H4 (cell line): ENCODE data around the gene MPRIP. TPM values are rescaled to one million over a fixed set of nuclear protein-coding genes. Genes with fewer than 3 reads are reported as not detected.

ENCODE experiments used
- DNase-seq: peaks from one replicate; pipeline ENCODE4 v3.0.0-alpha.2; 2015; ENCODE audit warnings: low spot score
- total RNA-seq: library from RNA; depleted of rRNA; stranded (reverse); fragments of >200 nt; shearing (Covaris generic); gene quantifications from 2 replicates; pipeline ENCODE4 v1.2.3, GENCODE V29; 2014

The MPRIP gene
- total RNA-seq, 1 experiment from 2014 or later = 99.5 TPM

DNA sequence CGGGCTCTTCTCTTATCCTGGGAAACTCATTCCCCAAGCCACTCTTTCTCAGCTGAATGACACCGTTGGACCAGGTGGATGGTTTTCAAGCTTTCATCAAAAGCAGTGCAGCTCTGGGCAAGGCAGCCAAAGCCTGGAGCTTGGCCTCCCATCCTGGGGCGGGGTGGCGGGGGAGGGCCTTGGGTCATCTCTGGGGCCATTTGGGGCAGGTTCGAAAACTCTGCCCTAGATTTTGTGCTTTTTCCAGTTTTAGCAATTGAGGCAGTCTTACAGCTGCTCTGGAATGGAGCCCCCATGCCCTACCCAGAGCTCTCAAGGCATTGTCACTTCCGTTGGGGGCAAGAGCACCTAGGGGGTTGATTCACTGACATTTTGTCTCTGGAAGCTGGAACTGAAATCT, 9.1 kb downstream of the MPRIP start:
- DNase-seq = no peak

DNA sequence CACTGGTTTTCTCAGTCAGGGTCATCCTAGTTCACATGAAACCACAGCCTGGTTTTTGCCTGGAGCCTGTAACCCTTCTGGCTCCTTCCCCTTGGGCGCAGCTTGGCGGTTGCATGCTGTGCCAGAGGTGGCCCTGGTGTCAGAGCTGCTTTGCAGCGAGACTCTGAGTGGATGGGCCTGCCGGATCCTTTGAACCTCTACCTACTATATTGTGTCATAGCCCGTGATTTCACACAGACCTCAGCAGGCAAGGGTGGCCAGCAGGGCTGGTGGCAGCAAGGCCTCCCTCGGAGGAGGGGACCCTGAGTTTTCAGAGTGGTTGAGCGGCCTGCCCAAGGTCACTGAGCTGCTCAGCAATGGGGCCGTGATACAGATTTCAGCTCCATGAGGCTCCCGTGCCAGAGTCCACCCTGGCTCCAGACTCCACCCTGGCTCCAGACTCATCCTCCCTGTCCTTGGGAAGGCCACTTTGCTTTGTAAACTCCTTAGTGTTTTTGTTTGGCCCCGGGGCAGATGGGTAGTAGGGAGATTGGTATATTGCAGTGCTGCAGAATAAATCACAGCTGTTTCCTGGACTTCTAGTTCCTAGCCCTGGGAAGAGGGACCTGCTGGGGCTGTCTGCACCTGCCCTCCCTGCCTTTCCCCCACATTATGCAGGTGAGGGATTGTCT, 9.7 kb downstream of the MPRIP start:
- peak; percentile 39 for DNase-seq

DNA sequence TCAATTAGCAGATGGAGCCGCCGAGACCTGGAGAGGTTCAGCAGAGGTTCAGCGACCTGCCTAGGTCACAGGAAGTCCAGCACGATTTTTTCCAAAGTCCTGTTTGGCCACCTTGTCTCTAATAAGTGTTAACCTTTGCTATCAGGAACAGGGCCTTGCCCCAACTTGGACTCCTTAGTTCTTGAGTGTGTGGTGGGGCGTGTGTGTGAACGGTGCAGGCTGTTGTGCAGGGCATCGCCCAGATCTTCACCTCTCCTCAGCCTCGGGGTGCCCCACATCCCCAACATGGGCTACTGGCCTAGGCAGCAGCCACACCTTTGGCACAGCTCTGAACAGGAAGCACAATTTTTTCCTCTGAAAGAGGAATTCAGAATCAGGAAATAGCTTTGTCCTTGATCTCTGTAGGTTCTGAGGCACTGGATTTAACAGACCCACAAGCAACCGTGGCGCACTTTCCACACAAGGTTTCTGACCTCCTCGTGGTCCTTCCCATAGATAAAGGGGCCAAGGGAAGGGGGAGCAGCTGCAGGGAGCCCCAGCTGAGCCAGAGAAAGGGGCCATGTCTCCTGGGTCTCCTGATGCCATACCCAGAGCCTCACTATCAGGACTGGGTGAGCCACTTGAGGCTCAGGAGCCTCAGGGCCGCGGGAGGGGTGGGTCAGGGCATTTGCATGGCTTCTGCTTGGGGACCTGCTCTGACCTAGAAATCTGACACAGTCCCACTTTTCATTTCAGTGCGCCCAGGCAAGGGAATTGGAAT, 10.4 kb downstream of the MPRIP start:
- DNase-seq = no peak

DNA sequence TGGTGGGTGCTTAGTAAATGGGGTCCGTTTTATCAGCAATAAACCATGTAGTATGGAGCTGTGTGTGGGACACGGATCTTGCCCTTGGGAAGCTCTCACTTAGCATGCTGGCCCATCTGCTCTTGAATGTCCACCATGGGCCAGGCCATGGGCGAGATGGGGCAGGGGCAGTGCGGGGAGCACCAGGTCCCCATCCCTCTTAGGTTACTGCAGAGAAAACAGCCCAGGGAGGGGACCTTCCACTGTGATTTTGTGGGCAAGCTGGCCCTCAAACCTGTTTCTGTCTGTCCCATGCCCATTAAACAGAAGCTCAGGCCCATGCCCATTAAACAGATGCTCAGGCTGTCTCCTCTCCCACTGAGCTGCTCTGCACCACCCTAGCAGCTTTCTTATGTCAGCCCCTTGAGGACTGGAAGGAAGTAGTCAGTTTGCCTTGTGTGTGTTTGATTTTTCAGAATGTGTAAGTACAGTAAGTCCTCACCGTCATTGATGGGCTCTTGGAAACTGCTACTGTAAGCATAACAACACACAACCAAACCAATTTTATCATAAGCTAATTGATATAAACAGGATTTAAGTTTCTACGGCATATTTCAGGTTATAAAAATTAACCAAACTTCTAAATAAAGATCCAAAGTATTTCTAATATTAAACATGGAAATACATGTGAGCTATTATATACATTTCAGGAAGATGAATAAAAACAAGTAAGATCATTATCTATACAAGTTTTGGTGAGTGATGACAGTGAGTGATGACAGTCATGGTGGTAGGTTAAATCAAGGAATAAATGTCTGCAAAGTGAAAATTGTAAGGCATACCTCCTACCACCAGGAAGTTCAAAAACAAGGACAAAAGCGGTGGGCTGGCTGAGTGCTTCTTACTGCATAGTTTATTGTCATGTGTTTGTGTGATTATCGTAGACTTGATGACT, 11.5 kb downstream of the MPRIP start:
- no peak for DNase-seq

DNA sequence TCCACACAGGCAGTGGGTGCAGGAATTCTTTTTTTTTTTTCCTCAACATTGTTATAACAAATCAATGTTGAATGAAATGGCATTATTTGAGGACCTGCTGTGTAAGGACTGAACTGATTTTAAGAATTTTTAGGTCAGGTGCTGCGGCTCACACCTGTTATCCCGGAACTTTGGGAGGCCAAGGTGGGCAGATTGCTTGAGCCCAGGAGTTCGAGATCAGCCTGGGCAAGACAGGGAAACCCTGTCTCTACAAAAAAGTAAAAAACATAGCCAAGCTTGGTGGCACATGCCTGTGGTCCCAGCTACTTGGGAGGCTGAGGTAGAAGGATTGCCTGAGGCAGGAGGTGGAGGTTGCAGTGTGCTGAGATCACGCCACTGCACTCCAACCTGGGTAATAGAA, 12.4 kb downstream of the MPRIP start:
- DNase-seq = no peak

DNA sequence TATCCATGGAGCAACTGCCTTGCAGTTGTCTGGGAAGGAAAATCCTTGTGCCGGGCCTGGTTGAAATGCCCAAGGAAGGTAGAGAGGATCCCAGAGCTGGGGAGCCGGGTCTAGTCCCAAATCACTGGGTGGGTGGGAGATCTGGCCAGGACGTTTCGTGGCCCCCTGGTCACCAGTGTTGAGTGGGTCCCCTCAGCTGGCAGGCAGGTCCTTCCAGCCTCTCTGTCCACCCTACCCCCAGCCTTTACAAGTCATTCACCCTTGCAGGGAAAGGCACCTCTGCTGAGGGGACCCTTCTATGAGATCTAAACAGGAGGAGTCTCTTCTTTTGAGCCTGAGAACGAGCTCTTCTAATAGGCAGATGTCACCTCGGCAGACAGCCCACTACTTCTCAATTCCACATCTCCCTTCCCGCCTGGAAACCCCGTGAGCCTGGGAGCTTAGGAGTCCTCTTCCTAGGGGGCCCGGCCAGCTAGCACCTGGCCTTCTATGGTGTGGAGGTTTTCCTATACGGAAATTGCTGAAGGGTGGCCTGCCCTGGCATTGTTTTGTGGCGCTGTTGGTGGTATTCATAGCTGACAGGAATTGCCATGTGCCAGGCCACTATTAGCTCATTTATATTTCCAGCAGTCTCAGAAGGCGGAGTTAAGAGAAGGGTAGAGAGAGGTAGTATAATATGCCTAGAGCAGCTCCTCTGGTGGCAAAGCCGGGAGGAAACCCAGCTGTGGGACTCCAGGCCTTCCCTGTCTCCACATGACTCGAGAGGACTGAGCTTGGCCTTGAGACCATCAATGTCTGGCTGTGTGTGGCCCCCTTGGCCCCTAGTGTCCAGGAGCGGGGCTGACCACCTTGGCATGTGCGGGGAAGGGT, 13.3 kb downstream of the MPRIP start:
- DNase-seq = no peak

DNA sequence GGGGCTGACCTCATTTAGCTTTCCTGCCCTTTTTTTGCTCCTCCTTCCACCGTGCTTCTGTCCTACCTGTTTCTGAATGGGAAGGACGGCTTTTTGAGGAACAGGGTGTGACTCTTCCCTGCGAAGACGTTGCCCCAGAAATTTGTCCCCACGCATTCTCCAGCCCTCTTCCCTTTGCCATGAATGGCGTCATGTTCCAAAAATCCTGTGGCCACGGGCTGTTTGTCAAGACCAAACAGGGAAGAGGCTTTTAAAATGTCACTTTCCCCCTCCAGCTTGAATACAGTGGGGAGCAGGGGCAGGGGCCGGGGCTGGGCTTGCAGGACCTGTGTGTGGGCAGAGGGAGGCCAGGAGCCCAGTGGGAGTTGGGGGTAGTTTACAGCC, 13.9 kb downstream of the MPRIP start:
- DNase-seq = no peak

DNA sequence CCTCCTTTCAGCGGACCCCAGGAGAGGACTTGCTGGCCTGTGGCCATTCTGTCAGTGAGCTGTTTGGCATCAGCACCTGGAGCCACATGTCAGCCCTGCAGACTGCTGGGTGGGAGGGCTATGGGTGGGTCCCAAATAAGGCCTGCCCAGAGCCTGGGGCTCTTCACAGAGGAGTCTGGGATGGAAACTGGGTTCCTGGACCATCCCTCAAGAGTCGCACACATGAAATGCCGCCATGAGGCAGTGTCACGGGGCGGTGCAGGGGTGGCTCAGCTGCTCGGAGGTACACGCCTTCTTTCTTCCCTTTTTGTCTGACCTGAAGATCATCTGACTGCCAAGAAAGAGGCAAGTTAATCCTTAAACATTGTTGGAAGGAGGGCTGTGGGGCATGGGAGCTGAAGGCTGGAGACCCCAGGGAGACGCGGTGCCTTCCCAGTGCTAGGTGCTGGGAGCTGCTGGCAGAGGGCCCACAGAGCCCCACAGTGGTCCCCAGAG, 14.8 kb downstream of the MPRIP start:
- no peak for DNase-seq

DNA sequence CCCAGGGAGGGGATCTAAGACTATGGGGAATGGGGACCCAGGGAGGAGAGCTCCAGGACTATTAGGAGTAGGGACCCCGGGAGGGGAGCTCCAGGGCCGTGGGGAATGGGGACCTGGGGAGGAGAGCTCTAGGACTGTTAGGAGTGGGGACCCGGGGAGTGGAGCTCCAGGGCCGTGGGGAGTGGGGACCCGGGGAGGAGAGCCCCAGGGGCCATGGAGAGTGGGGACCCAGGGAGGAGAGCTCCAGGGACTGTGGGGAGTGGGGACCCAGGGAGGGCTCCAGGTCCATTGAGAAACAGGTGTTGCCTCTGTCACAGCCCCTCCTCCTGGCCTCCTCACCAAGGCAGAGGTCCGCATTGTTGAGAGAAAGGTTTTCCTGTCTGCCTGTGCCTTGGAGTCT, 16.0 kb downstream of the MPRIP start:
- DNase-seq = no peak

DNA sequence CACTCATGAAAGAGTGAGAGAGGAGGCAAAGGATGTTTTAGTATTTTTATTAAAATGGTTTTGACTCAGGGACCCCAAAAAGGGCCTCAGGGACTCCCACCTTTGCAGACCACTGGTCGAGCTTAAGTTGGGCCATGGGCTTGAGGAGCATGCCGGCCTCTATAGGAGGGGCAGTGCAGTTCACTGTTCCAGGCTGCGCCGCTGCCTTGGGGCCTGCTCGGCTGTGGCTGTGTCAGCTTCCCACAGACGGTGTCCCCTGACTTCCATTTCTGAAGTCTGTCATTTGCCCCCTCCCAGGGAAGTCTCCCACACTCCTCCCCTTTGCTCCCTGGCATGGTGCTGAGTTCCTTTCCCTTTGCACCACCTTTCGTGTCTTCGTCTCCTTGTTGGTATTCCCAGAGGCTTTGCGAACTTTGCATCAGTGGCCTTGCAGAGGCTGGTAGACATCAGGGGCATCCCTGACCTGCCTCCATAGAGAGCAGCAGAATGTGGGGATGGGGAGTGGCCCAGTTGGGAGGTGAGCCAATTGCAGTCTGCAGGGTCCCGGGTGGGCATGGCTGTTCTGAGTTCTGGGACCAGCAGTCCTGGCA, 17.1 kb downstream of the MPRIP start:
- DNase-seq = no peak

DNA sequence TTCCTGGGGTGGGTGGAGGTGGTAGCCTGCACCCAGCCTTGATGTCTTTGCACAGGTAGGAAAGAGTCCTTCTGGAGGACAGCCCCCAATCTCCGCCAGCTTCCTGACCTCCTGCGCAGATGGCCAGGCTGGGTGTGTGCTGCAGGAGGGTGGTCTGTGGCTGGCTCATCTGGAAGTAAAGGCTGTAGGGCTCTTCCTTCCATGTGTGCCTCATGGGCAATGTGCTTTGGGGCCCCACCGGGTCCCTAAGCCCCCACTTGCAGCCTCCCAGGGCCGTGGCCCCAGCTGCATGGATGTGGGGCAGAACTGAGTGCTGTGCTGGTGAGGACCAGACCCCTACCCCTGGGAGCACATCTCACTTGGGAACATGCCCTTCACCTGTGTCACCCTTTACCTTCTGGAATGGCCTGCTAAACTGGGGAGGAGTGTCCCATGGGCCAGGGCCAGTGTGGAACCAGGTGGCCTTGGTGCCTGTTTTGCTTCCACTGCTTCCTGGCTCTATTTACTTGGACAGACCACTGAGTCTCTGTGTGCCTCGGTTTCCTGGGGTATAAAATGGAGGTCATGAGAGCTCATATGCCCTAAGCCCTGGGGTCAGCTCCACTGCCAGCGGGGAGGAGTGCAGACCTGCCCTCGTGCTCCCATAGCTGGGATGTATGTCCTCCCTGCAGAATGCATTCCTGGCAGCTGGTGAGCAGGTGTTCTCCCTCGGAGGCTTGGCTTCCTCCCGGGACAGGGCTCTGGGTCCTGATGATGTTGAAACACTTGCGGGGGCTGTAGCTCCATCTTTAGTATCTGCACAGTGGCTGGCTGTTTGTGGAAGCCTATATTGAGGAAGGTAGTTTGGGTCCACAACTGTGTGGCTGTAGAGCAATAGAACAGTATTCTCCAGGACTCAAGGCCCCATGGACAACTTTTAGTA, 18.0 kb downstream of the MPRIP start:
- DNase-seq = no peak

DNA sequence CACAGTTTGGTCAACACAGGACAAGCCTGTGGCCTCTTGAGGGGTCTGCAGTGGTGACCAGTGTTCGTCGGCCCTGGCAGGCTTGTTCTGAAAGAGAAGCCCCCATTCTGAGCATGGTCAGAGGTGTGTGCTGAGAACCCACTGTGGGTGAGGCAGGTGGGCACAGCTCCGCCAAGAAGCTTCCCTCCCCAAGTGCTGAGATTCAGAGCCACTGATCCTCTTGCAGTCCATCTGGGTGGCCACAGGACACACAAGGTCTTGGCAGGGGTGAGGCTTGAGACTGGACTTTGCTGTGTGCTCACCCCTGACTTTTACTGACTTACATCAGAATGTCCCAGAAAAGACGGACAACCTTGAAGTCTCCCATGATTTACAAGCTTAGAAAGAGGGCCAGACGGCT, 18.7 kb downstream of the MPRIP start:
- DNase-seq = no peak

DNA sequence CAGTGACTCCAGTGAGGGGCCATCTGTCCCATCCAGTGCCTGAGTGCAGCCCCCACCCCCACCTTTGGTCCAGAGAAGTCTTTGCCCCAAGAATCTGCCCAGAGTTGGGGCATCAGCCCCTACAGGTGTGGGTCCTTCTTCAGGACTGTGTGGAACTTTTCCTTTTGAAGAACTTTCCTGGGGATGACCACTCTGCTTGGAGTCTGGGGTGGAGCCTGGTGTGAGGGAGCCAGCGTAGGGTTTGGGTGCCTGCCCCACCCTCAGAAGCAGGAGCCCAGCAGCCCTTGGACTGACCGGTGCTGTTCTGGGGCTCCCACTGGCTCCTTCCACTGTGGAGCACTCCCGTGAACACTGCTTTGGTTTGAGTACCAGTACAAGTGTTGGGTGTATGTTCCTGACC, 19.3 kb downstream of the MPRIP start:
- no peak for DNase-seq

DNA sequence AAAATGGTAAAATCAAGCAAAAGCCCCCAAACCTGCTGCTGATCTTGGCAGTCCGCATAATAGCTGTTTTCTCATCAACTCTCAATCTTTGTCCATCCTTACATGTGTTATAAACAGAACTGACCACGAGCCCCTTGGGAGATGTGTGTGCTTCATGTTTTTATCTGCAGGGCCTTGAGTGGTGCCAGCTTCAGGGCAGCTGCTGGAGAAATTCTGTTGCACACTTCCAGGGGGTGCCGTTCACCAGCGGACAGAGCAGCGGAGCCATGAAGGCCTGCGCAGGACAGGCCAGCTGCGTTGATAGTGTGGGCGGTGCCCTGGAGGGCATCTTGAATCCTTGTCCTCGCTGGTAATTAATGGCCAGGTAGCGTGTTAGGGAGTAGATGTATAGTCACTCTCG, 20.1 kb downstream of the MPRIP start:
- DNase-seq = no peak

DNA sequence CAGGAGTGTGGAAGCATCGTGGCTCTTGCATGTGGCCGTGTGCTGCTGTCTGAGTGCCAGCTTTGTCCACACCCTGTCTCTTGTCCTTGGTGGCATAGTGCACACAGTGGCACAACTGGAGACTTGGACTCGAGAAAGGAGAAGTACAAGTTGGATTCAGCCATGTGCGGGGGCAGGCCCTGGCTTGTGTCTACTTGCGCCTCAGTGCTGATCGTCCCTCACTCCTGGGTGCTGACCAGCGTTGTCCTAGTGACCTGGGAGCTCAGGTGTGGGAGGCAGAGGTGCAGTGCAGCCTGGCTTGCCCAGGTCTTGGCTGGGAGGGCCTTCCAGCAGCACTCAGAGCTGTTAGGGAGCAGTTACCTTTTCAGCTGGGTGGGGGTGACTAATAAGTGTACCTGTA, 20.6 kb downstream of the MPRIP start:
- DNase-seq = no peak

DNA sequence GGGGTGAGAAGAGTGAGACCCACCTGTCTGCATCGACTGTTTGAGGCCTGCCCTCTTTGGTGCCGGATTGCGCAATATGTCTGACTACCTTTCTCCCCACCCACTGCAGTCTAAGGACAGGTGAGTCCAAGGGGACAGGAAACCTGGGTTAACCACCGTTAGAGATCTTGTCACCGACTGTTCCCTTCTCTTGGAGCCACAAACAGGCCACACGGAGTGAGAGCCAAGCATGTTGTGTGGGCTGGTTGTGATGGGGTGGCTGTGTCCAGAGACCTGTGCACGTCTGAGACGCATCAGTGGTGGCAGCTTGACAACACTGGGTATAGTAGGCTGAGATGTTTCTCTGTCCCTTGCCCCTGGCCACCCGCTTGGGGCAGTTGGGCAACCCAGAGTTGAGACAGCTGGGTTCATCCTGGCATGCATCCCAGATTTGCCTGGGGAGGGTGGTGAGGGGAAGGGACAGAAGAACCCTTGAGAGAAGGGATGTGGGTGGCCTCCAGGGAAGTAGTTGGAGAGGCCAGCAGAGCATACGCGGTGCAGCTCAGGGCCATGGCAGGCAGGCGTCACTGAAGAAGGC, 21.4 kb downstream of the MPRIP start:
- peak; percentile 70 for DNase-seq

DNA sequence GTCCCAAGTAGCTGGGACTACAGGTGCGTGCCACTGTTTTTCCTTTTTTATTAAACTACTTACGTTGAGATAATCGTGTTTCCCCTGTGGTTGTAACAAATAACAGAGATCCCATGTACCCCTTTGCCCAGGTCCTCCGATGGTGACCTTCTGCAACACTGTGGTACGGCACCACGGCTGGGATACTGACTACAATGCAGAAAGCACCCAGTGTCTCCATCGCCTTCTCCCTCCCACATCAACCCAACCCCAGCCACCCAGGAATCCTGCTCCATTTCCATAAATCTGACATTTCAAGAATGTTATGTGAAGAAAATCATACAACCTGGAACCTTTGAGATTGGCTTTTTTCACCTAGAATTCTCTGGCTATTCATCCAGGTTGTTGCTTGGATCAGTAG, 22.1 kb downstream of the MPRIP start:
- DNase-seq = no peak

DNA sequence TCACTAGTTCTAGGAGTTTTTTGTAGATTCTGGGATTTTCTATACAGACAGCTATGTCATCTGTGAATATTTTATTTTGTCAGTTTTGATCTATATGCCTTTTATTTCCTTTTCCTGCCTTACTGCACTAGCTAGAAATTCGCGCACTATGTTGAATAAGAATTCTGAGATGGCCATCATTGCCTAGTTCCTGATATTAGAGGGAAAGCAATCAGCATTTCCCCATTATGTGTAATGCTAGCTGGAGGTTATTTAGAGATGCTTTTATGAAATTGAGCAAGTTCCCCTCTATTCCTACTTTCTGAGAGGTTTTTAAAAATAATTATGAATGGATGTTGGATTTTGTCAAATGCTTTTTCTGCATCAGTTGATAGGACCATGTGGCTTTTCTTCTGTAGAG, 23.8 kb downstream of the MPRIP start:
- no peak for DNase-seq

DNA sequence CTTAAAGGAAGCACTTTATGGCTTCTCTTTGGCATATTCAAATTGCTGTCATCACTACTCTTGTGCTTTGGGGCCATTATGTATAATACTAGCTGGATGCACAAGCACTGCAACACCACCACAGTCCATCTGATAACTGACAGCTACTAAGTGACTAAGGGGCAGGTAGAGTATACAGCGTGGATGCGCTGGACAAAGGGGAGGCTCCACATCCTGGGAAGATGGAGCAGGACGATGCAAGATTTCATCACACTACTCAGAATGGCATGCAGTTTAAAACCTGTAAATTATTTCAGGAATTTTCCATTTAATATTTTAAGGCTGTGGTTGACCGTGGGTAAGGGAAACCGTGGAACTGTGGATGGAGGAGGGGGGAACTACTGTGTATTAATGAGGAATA, 25.0 kb downstream of the MPRIP start:
- DNase-seq = no peak

DNA sequence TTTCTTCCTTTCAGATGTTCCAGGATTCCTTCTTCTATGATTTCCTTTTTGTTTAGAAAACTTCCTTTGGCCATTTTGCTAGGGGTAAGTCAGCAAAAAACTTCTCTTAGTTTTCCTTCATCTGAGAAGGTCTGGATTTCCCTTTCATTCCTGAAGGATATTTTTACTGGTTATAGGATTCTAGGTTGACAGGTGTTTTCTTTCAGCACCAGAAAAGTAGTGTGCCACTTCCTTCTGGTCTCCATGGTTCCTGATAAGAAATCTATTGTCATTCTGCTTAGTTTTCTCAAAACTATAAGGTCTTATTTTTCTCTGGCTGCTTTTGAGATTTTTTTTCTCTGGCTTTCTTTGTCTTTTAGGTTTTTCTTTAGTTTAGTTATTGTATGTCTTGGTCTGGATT, 27.6 kb downstream of the MPRIP start:
- DNase-seq = no peak
